ENCODE measurements around the gene KRT84.

The KRT84 gene

DNA sequence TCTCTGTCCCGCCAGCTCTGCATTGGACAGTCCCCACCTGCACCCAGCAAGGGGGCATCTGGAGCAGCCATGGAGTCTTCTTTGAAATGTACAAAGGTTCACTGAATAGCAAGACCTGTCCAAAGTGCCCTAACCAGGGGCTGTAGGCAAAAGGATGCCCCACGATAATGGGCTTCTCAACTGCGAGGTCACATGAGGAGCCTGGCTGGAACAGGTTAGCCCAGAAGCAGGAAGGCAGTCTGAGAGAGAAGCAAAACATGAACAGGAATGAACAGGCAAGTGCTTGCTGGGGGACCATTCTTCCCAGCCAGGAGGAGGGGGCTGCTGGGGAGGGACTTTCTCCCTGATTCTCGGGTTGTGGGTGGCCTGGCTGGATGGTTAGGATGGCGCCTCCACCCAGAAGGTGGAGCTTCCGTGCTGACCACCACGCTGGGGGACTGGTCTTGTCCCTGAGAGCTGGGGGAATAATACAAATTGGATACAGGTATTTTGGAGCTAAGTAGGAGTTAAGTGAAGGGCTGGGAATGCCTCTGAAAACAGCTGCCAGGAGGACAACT lies 25.3 kb downstream of the KRT84 start:
- FAIRE-seq = no peak

DNA sequence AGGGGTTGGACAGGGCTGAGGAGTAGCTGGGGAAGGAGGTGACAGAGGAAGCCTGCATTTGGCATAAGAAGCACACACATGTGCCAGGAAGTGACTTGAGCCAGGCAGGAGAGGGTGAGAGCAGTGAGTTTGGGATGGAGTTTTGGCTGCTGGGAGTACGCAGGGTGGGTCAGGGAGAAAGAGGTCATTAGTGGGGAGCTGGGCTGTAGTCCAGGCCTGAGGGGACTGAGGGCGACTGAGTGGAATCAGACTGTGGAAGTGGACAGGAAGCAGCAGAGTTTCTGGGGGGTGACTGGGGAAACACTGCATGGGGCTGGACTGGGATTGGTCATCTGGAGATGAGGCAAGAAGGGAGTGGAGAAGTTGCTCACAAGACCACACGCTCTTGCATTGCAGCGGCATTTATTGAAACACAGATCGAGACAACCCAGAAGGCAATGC lies 25.8 kb downstream of the KRT84 start:
- TF ChIP-seq, protein P1, sequence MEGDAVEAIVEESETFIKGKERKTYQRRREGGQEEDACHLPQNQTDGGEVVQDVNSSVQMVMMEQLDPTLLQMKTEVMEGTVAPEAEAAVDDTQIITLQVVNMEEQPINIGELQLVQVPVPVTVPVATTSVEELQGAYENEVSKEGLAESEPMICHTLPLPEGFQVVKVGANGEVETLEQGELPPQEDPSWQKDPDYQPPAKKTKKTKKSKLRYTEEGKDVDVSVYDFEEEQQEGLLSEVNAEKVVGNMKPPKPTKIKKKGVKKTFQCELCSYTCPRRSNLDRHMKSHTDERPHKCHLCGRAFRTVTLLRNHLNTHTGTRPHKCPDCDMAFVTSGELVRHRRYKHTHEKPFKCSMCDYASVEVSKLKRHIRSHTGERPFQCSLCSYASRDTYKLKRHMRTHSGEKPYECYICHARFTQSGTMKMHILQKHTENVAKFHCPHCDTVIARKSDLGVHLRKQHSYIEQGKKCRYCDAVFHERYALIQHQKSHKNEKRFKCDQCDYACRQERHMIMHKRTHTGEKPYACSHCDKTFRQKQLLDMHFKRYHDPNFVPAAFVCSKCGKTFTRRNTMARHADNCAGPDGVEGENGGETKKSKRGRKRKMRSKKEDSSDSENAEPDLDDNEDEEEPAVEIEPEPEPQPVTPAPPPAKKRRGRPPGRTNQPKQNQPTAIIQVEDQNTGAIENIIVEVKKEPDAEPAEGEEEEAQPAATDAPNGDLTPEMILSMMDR (IDR thresholded peaks at IDR 0.05; ENCODE audit: insufficient read depth, missing control alignments) = no peak
- no peak for DNase-seq (ENCODE audit: insufficient read length, low spot score)
- FAIRE-seq = no peak

More for the DNA sequence above, 25.3 kb downstream of the KRT84 start:
- no peak for DNase-seq (ENCODE audit: insufficient read length, low spot score)
- TF ChIP-seq, protein P1 (IDR thresholded peaks at IDR 0.05; ENCODE audit: insufficient read depth, missing control alignments) = no peak

DNA sequence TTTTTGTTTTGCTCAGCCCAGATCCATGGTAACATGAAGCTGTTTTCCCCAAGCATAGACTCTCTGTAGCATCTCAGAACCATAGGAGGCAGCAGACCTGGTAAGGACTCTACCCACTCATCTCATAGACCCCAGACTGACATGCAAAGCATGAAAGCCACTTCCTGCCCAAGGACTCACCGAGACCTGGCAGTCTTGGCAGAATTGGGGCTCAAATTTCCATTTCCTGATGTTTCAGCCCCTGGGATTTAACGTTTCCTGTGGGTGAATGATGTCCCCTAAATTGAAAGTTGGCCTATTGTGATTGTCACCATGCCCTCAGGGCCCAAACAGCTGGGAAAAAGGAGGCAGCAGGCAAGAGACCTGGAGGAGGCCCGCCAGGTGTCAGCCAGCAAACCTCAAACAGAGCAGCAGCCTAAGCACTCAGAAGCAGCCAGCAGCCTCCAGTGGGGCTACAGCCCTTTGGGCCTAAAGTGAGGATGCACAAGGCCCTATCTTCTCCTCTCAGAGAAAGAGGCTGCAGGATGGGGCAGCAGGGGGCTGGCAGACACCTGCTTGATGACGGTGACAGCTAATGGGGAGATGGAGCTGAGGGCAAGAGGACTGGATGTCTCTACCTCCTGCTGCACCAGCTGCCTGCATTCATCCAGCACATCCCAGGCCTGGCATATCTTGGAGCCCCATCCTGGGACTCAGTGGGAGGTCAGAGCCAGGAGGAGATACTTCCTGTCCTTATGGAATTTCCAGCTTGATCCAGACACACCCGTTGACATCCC lies 26.7 kb downstream of the KRT84 start:
- DNase-seq (ENCODE audit: insufficient read length, low spot score) (no peak), FAIRE-seq (no peak)
- TF ChIP-seq, protein P1 (IDR thresholded peaks at IDR 0.05; ENCODE audit: insufficient read depth, missing control alignments) = no peak

DNA sequence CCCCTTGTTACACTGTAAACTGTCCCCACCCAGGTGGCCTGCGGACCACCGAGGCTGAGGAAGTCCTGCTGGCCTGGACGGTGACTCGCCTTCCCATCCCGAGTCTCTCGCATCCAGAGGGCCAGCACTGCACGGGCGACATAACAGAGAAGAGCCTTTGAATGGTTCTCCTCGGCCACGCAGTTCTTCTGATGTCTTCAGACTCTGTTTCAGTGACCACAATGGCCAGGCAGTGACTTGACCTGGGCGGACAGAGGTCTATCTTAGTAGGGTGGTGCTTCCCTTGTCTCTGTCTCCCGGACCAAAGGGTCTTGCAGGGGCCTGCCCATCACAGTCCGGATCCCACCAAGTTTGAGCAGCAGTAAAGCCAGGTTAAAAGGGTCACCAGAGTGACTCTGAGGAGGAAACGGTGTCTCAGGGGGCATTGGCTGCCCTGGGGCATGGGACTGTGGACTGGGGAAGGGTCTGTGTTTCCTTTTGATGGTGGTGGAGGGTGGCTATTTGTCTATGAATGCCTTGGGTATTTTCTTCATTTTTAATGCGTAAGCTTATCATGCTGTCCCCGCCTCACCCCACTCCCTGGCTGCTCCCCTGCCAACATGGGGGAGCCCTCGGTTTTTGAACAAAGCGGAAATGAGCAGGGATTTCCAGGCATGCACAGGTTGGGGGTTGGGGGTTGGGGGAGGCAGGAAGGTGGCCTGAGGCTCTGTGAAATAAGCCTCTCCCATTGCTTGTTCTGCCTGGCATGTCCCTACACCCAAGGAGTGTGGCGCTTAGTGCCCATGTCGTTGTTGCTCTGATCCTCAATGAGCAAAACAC lies 28.5 kb downstream of the KRT84 start:
- FAIRE-seq = no peak
- TF ChIP-seq, protein P1 (IDR thresholded peaks at IDR 0.05; ENCODE audit: insufficient read depth, missing control alignments) = no peak

DNA sequence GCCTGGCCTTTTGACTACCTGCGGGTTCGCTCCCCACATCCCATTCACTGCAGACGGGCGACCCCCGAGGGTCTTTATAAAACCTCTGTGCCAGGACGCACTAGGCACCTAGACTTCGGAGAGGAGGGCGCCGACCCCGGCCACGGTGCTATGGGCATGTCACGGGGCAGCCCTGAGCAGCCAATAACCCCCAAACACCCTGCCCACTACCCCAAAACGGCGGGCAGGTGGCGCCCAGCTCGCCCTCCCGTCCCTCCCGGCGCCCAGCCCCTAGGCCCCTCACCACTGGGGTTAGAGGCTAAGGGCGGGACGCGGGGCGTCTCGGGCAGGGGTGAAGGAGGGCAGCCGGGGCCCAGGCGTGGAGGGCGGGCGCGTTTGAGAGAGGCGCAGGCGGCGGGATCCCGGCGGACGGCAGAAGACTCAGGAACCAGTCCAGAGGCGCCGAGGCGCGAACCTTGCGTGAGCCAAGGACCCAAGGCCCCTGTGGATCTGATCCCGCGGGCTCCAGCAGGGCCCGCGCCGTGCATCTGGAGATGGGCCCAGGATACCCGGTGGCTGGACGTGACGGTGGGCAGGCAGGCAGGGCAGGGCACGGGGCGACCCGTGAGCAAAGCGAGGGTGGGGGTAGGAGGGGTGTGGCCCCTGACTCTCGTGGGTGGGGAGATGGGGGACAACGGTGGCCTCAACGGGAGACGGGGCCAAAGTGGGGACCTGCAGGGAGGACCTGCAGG lies 29.3 kb downstream of the KRT84 start:
- DNase-seq (ENCODE audit: insufficient read length, low spot score) = no peak
- TF ChIP-seq, protein P1 (IDR thresholded peaks at IDR 0.05; ENCODE audit: insufficient read depth, missing control alignments) = no peak
- FAIRE-seq = no peak

More for the DNA sequence above, 28.5 kb downstream of the KRT84 start:
- DNase-seq (ENCODE audit: insufficient read length, low spot score) = no peak

DNA sequence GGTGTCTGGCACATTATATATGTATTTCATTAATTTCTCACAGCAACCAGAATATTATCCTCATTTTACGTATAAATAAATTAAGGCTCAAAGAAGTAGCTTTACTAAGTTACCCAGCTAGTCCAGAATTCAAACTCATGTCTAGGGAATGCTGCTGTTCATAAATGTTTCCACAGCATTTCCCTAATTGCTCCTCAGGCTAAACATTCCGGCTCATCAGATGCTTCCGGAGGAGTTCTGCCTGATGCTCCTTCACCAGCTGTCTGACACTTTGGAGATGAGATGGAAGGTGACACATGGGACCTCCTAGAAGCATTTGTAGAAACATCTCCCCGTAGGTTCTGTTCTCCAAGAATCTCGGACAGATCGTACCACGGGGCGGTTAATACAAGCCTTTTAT lies 30.3 kb downstream of the KRT84 start:
- no peak for DNase-seq (ENCODE audit: insufficient read length, low spot score)
- TF ChIP-seq, protein P1 (IDR thresholded peaks at IDR 0.05; ENCODE audit: insufficient read depth, missing control alignments) = no peak
- no peak for FAIRE-seq
